Measurements from ENCODE around the gene GRM4. TPM values are rescaled to one million over a fixed set of nuclear protein-coding genes. Genes with fewer than 3 reads are reported as not detected.

Gene GRM4
- total and polyA plus RNA-seq, 2 donors from 2014 or later = not detected

DNA sequence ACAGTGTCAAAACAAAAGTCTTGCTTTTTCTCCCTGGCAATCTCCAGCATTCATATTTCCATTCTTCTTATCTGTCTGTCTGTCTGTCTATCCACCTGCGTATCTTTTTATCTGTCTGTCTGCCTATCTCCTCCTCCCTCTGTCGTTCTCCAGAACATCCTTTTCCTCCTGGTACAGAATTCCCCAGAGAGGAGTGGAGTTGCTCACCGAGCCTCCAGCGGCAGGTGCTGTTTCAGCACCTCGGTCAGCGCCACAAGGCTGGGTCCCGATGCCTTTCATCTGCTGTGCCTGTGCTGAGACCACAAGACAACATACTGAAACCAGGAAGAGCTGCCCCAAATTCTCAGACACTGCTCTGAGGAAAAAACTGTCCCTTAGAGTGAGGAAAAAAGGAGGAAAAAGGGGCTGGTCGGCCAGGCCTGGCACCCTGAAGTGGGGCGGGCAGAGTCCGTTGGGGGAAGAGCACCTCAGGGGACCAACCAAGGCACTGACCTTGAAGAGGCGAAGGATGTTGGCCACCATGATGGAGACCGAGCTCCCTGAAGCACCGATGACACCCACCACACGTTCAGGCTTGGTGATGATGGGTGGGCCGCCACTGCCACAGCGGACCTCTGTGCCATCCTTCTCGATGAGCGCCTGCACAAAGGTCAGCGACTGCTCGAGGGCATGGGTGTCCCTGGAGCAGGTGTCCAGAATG lies 13.3 kb downstream of the GRM4 start:
- Histone ChIP-seq H3K27ac (ENCODE audit: low read depth in 2 of 2, low read length in 2 of 2) (no peak overlapping the region), H3K36me3 (ENCODE audit: control insufficient read depth in 2 of 3, insufficient read depth in 3 of 3, low read length in 3 of 3) (no peaks in the 10 kb centered on the region), H3K4me1 (ENCODE audit: control insufficient read depth in 2 of 3, insufficient read depth in 2 of 3, low read depth in 1 of 3, low read length in 3 of 3) (no peaks in the 10 kb centered on the region), H3K9ac (ENCODE audit: low read length in 3 of 3) (no peak overlapping the region), H3K4me3 (ENCODE audit: low read length in 3 of 3) (no peak overlapping the region), H3K9me3 (ENCODE audit: control insufficient read depth in 2 of 3, insufficient read depth in 1 of 3, low read length in 3 of 3) (no peaks in the 10 kb centered on the region), H3K27me3 (ENCODE audit: control insufficient read depth, insufficient read depth, low read length) (no peaks in the 10 kb centered on the region)
- DNase-seq (peak in 4 of 5 donors; percentile 78 to 88 (median 84)), FAIRE-seq (no peak)
- TF ChIP-seq, protein P1, sequence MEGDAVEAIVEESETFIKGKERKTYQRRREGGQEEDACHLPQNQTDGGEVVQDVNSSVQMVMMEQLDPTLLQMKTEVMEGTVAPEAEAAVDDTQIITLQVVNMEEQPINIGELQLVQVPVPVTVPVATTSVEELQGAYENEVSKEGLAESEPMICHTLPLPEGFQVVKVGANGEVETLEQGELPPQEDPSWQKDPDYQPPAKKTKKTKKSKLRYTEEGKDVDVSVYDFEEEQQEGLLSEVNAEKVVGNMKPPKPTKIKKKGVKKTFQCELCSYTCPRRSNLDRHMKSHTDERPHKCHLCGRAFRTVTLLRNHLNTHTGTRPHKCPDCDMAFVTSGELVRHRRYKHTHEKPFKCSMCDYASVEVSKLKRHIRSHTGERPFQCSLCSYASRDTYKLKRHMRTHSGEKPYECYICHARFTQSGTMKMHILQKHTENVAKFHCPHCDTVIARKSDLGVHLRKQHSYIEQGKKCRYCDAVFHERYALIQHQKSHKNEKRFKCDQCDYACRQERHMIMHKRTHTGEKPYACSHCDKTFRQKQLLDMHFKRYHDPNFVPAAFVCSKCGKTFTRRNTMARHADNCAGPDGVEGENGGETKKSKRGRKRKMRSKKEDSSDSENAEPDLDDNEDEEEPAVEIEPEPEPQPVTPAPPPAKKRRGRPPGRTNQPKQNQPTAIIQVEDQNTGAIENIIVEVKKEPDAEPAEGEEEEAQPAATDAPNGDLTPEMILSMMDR (IDR thresholded peaks at IDR 0.05; ENCODE audit: borderline replicate concordance, extremely low read depth, insufficient read depth) = no peak
- intact Hi-C loops (cut with DNase I) = no loop called here

DNA sequence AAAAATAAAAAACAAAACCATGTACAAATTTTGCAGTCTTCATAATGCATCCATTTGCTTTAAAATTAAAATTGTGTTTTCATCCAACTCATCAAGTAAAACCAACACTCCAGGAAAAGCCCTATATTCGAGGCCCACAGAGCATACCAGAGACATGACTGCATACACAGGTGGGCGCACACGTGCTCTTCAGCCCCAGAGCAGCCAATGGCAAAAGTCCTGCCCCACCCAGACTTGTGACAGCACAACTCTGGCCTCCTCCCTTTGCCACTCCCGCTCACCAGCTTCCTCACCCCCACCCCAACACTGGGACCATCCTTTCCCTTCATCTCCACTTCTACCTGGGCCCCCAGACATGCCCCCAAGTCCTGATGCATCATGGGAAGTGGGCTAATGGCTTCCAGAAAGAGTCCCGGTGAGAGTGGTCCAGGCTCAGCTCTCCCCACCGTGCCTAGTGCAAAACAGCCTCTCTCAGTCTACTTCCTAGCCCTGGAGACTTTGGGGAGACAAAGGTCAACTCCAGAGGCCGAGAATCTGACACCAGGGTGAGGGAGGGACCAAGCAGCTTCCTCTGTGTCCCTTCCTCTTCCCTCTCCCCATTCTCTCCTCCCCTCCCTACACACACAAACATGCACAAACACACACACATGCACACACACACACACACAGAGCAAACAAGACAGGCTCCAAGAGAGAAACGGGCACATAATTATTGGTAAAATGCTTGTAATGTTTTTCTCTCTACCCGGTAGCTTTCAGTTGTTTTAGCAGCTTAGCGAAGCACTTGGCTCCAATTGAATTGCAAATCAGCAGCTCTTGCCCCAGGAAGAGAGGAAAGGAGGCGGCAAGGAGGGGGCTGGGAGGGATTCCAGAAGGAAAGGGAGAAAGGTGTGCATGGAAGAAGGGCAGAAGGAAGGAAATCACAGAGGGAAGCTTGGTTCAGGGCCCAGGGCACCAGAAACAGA lies 14.3 kb downstream of the GRM4 start:
- Histone ChIP-seq H3K9me3 (ENCODE audit: control insufficient read depth in 2 of 3, insufficient read depth in 1 of 3, low read length in 3 of 3) (no peaks in the 10 kb centered on the region), H3K27me3 (ENCODE audit: control insufficient read depth, insufficient read depth, low read length) (no peaks in the 10 kb centered on the region), H3K4me1 (ENCODE audit: control insufficient read depth in 2 of 3, insufficient read depth in 2 of 3, low read depth in 1 of 3, low read length in 3 of 3) (no peaks in the 10 kb centered on the region), H3K36me3 (ENCODE audit: control insufficient read depth in 2 of 3, insufficient read depth in 3 of 3, low read length in 3 of 3) (no peaks in the 10 kb centered on the region), H3K27ac (ENCODE audit: low read depth in 2 of 2, low read length in 2 of 2) (no peak overlapping the region), H3K9ac (ENCODE audit: low read length in 3 of 3) (no peak overlapping the region), H3K4me3 (ENCODE audit: low read length in 3 of 3) (no peak overlapping the region)
- TF ChIP-seq, protein P1 (IDR thresholded peaks at IDR 0.05; ENCODE audit: borderline replicate concordance, extremely low read depth, insufficient read depth) = no peak
- intact Hi-C loops (cut with DNase I) = no loop called here
- DNase-seq (no peak), FAIRE-seq (no peak)

DNA sequence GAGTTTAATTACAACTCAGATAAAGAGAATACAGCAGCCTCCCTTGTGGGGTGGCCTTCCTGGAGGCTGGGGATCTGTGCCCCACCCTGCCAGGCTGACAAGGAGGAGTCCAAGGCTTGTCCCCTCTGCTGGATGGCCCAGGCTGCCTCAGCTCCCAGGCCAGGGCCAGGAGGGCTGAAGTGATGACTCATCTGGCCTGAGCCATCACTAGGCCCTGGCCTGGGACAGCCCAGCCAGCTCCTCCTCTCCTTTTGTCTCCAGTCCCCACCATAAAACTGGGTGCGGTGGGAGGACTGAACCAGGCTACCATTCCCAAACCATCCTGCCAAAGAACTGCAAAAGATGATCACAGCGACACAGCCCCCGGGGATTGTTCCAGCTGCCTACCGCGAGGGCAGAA lies 15.0 kb downstream of the GRM4 start:
- intact Hi-C loops (cut with DNase I) = no loop called here
- TF ChIP-seq, protein P1 (IDR thresholded peaks at IDR 0.05; ENCODE audit: borderline replicate concordance, extremely low read depth, insufficient read depth) = no peak
- Histone ChIP-seq H3K27me3 (ENCODE audit: control insufficient read depth, insufficient read depth, low read length) (no peaks in the 10 kb centered on the region), H3K4me3 (ENCODE audit: low read length in 3 of 3) (no peak overlapping the region), H3K4me1 (ENCODE audit: control insufficient read depth in 2 of 3, insufficient read depth in 2 of 3, low read depth in 1 of 3, low read length in 3 of 3) (no peaks in the 10 kb centered on the region), H3K36me3 (ENCODE audit: control insufficient read depth in 2 of 3, insufficient read depth in 3 of 3, low read length in 3 of 3) (no peaks in the 10 kb centered on the region), H3K9ac (ENCODE audit: low read length in 3 of 3) (no peak overlapping the region), H3K27ac (ENCODE audit: low read depth in 2 of 2, low read length in 2 of 2) (no peak overlapping the region), H3K9me3 (ENCODE audit: control insufficient read depth in 2 of 3, insufficient read depth in 1 of 3, low read length in 3 of 3) (no peaks in the 10 kb centered on the region)
- no peak for DNase-seq
- FAIRE-seq = no peak
